HG02885 (cell line): ENCODE measurements around the gene CALR.
"Not testable (repeated sequence)": the region's sequence is repeated elsewhere in the genome, so short reads cannot be mapped to it uniquely, and the experiment has no call there.

ENCODE experiments used
- ATAC-seq: cut with Tn5 transposase; IDR thresholded peaks from one replicate; pipeline ENCODE4 v1.9.1; 2021; ENCODE audit warnings: mild to moderate bottlenecking; ENCODE audit not compliant: unreplicated experiment, poor library complexity

The CALR gene

GRCh38 chr19:12974301-12975220 is 36.2 kb downstream of the CALR start:
- no peak for ATAC-seq

GRCh38 chr19:12975221-12975741 is 36.9 kb downstream of the CALR start:
- no peak for ATAC-seq

- not testable (repeated sequence) for ATAC-seq
Observed at GRCh38 chr19:12976109-12976508, 37.7 kb downstream of the CALR start.

- no peak for ATAC-seq
Observed at GRCh38 chr19:12979974-12980373, 41.6 kb downstream of the CALR start.

GRCh38 chr19:12982648-12983047 is 44.2 kb downstream of the CALR start:
- no peak for ATAC-seq

- no peak for ATAC-seq
Observed at GRCh38 chr19:12983091-12983490, 44.7 kb downstream of the CALR start.

- no peak for ATAC-seq
Observed at GRCh38 chr19:12983542-12984142, 45.2 kb downstream of the CALR start.

GRCh38 chr19:12984143-12984627 is 45.8 kb downstream of the CALR start:
- no peak for ATAC-seq

GRCh38 chr19:12984683-12985048 is 46.3 kb downstream of the CALR start:
- no peak for ATAC-seq

- ATAC-seq = no peak
Observed at GRCh38 chr19:12985049-12985776, 46.8 kb downstream of the CALR start.

- ATAC-seq = no peak
Observed at GRCh38 chr19:12986726-12987125, 48.3 kb downstream of the CALR start.

- ATAC-seq = no peak
Observed at GRCh38 chr19:12987190-12987589, 48.8 kb downstream of the CALR start.

- no peak for ATAC-seq
Observed at GRCh38 chr19:12987781-12988180, 49.4 kb downstream of the CALR start.

GRCh38 chr19:12990431-12990830 is 52.0 kb downstream of the CALR start:
- no peak for ATAC-seq

GRCh38 chr19:12990853-12991252 is 52.4 kb downstream of the CALR start:
- ATAC-seq = no peak

- no peak for ATAC-seq
Observed at GRCh38 chr19:12991296-12991695, 52.9 kb downstream of the CALR start.

- no peak for ATAC-seq
Observed at GRCh38 chr19:12992729-12993128, 54.3 kb downstream of the CALR start.

- ATAC-seq = no peak
Observed at GRCh38 chr19:12993562-12993961, 55.2 kb downstream of the CALR start.
